ENCODE results near the gene DUSP8. TPM values are rescaled to one million over a fixed set of nuclear protein-coding genes. Genes with fewer than 3 reads are reported as not detected.
A peak's percentile ranks its signal among the peaks of the same experiment; 100 is the strongest.

Gene DUSP8
- total RNA-seq, 1 donor from 2014 or later = 123 TPM

DNA sequence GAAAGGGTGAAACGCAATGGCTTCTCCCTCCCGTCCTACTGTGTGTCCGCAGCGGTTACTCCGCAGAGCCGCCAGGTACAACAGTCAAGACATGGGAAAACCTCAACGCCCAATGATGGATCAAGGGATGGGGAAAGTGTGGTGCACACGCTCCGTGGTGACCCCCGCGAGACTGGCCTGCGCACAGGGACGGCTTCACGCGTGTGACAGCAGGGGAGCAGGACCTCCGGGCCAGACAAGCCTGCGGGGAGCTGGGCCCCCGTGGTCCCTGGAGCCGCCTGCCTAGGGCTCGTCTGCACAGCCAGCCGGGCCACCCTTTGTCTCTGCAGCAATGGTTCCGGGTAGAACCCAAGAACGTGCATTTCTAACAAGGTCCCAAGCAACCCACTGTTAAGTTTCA, 53.8 kb downstream of the DUSP8 start:
- H3K4me3 Mint-ChIP-seq (ENCODE audit: unreplicated experiment) = no peak overlapping the region
- no peak for DNase-seq
- no peak overlapping the region for H3K27ac Mint-ChIP-seq (ENCODE audit: unreplicated experiment)

GRCh38 chr11:1517117-1518005, 54.7 kb downstream of the DUSP8 start:
- TF ChIP-seq, protein P1, sequence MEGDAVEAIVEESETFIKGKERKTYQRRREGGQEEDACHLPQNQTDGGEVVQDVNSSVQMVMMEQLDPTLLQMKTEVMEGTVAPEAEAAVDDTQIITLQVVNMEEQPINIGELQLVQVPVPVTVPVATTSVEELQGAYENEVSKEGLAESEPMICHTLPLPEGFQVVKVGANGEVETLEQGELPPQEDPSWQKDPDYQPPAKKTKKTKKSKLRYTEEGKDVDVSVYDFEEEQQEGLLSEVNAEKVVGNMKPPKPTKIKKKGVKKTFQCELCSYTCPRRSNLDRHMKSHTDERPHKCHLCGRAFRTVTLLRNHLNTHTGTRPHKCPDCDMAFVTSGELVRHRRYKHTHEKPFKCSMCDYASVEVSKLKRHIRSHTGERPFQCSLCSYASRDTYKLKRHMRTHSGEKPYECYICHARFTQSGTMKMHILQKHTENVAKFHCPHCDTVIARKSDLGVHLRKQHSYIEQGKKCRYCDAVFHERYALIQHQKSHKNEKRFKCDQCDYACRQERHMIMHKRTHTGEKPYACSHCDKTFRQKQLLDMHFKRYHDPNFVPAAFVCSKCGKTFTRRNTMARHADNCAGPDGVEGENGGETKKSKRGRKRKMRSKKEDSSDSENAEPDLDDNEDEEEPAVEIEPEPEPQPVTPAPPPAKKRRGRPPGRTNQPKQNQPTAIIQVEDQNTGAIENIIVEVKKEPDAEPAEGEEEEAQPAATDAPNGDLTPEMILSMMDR (IDR thresholded peaks at IDR 0.05; ENCODE audit: partially characterized antibody, unreplicated experiment) = no peak
- no peak overlapping the region for H3K27ac Mint-ChIP-seq (ENCODE audit: unreplicated experiment)
- H3K9me3 Mint-ChIP-seq (ENCODE audit: unreplicated experiment) = peaks cover 11% of the 10 kb centered on the region
- H3K4me1 Mint-ChIP-seq (ENCODE audit: low read depth, unreplicated experiment) = peaks cover 65% of the 10 kb centered on the region
- peaks cover 10% of the 10 kb centered on the region for H3K27me3 Mint-ChIP-seq (ENCODE audit: unreplicated experiment)
- H3K4me3 Mint-ChIP-seq (ENCODE audit: unreplicated experiment) = peak overlapping the region; percentile 12
- H3K36me3 Mint-ChIP-seq (ENCODE audit: unreplicated experiment) = no peaks in the 10 kb centered on the region
- DNase-seq = no peak

More for the DNA sequence above, 53.8 kb downstream of the DUSP8 start:
- TF ChIP-seq, protein P1 (IDR thresholded peaks at IDR 0.05; ENCODE audit: partially characterized antibody, unreplicated experiment) = no peak
- H3K4me1 Mint-ChIP-seq (ENCODE audit: low read depth, unreplicated experiment) = peaks cover 69% of the 10 kb centered on the region
- H3K27me3 Mint-ChIP-seq (ENCODE audit: unreplicated experiment) = peaks cover 9% of the 10 kb centered on the region
- peaks cover 12% of the 10 kb centered on the region for H3K9me3 Mint-ChIP-seq (ENCODE audit: unreplicated experiment)
- no peaks in the 10 kb centered on the region for H3K36me3 Mint-ChIP-seq (ENCODE audit: unreplicated experiment)

GRCh38 chr11:1516273-1517067, 55.6 kb downstream of the DUSP8 start:
- Mint-ChIP-seq H3K27ac (ENCODE audit: unreplicated experiment) (no peak overlapping the region), H3K4me1 (ENCODE audit: low read depth, unreplicated experiment) (peaks cover 62% of the 10 kb centered on the region), H3K36me3 (ENCODE audit: unreplicated experiment) (no peaks in the 10 kb centered on the region), H3K27me3 (ENCODE audit: unreplicated experiment) (peaks cover 12% of the 10 kb centered on the region), H3K9me3 (ENCODE audit: unreplicated experiment) (peaks cover 11% of the 10 kb centered on the region), H3K4me3 (ENCODE audit: unreplicated experiment) (no peak overlapping the region)
- TF ChIP-seq, protein P1 (IDR thresholded peaks at IDR 0.05; ENCODE audit: partially characterized antibody, unreplicated experiment) = no peak
- no peak for DNase-seq

DNA sequence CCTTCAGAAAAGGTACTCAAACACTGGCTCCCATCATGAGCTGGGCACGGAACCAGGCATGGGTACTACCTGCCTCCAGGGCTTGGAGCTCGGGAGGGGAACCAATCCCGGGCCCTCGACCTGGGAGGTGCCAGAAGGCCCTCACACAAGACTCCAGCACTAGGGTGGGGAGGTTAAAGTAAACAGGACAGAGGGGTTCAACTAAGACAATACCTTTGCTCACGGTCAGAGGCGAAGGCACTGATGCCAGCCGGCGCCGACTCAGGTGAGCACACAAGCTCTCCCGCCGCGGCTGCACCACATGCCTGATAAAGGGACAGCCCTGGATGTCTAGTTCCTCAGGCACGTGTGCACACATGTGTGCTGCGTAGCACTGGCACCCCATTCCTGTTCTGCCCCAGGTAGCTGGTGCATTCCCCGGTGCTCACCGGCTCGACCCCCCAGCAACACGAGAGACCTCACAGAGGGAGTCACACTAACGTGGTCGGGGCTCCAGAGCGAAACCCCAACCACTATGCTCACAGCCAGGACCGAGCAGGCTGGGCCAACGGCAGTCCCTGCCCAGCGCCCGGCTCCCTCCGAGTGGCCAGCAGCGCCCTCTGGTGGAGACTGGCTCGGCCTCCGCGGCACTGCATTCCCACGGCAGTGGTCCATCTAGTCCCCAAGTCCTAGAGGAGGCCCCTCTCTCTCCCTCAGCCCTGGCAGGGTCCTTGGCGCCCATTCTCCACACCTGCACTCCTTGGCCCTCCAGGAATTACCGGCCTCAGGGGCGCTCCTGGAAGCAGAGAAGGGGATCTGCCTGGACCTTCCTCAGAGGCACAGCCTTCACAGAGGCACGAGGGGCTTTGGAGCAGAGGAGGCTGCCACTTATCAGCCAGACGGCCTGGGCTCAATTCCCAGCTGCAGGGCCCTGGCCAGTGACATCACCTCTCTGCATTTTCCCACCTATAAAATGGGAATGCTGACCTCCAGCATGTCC, 56.7 kb downstream of the DUSP8 start:
- Mint-ChIP-seq H3K27ac (ENCODE audit: unreplicated experiment) (no peak overlapping the region), H3K9me3 (ENCODE audit: unreplicated experiment) (peaks cover 11% of the 10 kb centered on the region), H3K36me3 (ENCODE audit: unreplicated experiment) (no peaks in the 10 kb centered on the region), H3K4me3 (ENCODE audit: unreplicated experiment) (no peak overlapping the region), H3K4me1 (ENCODE audit: low read depth, unreplicated experiment) (peaks cover 54% of the 10 kb centered on the region), H3K27me3 (ENCODE audit: unreplicated experiment) (peaks cover 14% of the 10 kb centered on the region)
- TF ChIP-seq, protein P1 (IDR thresholded peaks at IDR 0.05; ENCODE audit: partially characterized antibody, unreplicated experiment) = peak; percentile 94
- DNase-seq = peak; percentile 97

Measured in glutamatergic neuron (in vitro differentiated cells).